SK-N-SH (cell line): ENCODE data around the gene CYLD. TPM values are rescaled to one million over a fixed set of nuclear protein-coding genes. Genes with fewer than 3 reads are reported as not detected.

Source experiments
- CTCF ChIA-PET: fragments of 300-600, 350-600 bp; formaldehyde crosslinking; extraction: SDS; loops from one replicate; lab custom pipeline; 2021; lab: Yijun Ruan, JAX
- POLR2A ChIA-PET: fragments of 350-600 bp; sonication (Branson Sonifier 250); formaldehyde crosslinking; extraction: SDS; loops from one replicate; lab custom pipeline; 2020; ENCODE audit warnings: antibody characterized with exemption, inconsistent platforms; lab: Yijun Ruan, JAX
- DNase-seq: peaks from one replicate; pipeline ENCODE4 v3.0.0; 2012
- H2AFZ ChIP-seq: fragments of 200-600 bp; sonication (generic); 2 replicates; pipeline ENCODE4 v1.8.1; 2016; ENCODE audit warnings: antibody characterized with exemption, mild to moderate bottlenecking, low read depth
- H3F3A ChIP-seq: fragments of 200-600 bp; sonication (generic); replicated peaks from 2 replicates; pipeline ENCODE3; 2016; ENCODE audit warnings: antibody characterized with exemption, mild to moderate bottlenecking; ENCODE audit not compliant: insufficient read depth
- H3K27ac ChIP-seq, 2 experiments: fragments of 200-500 bp in 1 of 2; fragments of 200-600 bp in 1 of 2; sonication (Bioruptor generic) in 1 of 2; sonication (generic), shearing (Covaris generic) in 1 of 2; 2 replicates each; pipeline versions ENCODE4 v1.5.1 to v1.6.1; 2014 to 2016; ENCODE audit warnings: low read depth in 2 of 2, inconsistent platforms in 1 of 2, low read length in 1 of 2, mild to moderate bottlenecking in 1 of 2, mixed read lengths in 1 of 2
- H3K27me3 ChIP-seq: fragments of 200-600 bp; sonication (generic), shearing (Covaris generic); 2 replicates; pipeline ENCODE4 v1.6.1; 2016; ENCODE audit warnings: mixed run types; ENCODE audit not compliant: insufficient read depth
- H3K36me3 ChIP-seq, 2 experiments: fragments of 200-500 bp in 1 of 2; fragments of 200-600 bp in 1 of 2; sonication (Bioruptor generic) in 1 of 2; sonication (generic) in 1 of 2; replicated peaks in 1 of 2; 2 replicates each; pipeline versions ENCODE3 to v1.5.1; 2014 to 2016; ENCODE audit warnings: low read length in 1 of 2, mild to moderate bottlenecking in 1 of 2; ENCODE audit not compliant: insufficient read depth in 2 of 2, control insufficient read depth in 1 of 2
- H3K4me1 ChIP-seq, 2 experiments: fragments of 200-500 bp in 1 of 2; fragments of 200-600 bp in 1 of 2; sonication (Bioruptor generic) in 1 of 2; sonication (generic), shearing (Covaris generic) in 1 of 2; 2 replicates each; pipeline versions ENCODE4 v1.5.1 to v1.6.1; 2014 to 2016; ENCODE audit warnings: low read depth in 1 of 2, low read length in 1 of 2, mixed run types in 1 of 2; ENCODE audit not compliant: insufficient read depth in 2 of 2, control insufficient read depth in 1 of 2
- H3K4me2 ChIP-seq: fragments of 200-600 bp; sonication (generic), shearing (Covaris generic); 2 replicates; pipeline ENCODE4 v1.6.1; 2017; ENCODE audit warnings: mixed run types
- H3K4me3 ChIP-seq, 2 experiments: fragments of 200-500 bp in 1 of 2; fragments of 200-600 bp in 1 of 2; sonication (Bioruptor generic) in 1 of 2; sonication (generic), shearing (Covaris generic) in 1 of 2; 2 replicates each; pipeline versions ENCODE4 v1.5.1 to v1.8.1; 2014 to 2016; ENCODE audit warnings: low read depth in 2 of 2, inconsistent platforms in 1 of 2, low read length in 1 of 2, mild to moderate bottlenecking in 1 of 2, mixed read lengths in 1 of 2, moderate library complexity in 1 of 2
- H3K79me2 ChIP-seq: fragments of 200-600 bp; sonication (generic); 2 replicates; pipeline ENCODE4 v1.8.1; 2017; ENCODE audit warnings: mild to moderate bottlenecking; ENCODE audit not compliant: insufficient read depth
- H3K9ac ChIP-seq: fragments of 200-600 bp; sonication (generic); 2 replicates; pipeline ENCODE4 v1.6.1; 2017; ENCODE audit warnings: mixed run types
- H3K9me2 ChIP-seq: fragments of 200-600 bp; sonication (generic); 2 replicates; pipeline ENCODE4 v1.6.1; 2017; ENCODE audit warnings: mixed run types
- H3K9me3 ChIP-seq: fragments of 200-600 bp; sonication (generic); 2 replicates; pipeline ENCODE4 v1.6.1; 2017; ENCODE audit warnings: mixed run types, mild to moderate bottlenecking, moderate library complexity
- H4K20me1 ChIP-seq: fragments of 200-600 bp; sonication (generic); 2 replicates; pipeline ENCODE4 v1.6.1; 2017; ENCODE audit warnings: mild to moderate bottlenecking, mixed run types; ENCODE audit not compliant: insufficient read depth
- JUND ChIP-seq: IDR thresholded peaks from 2 replicates; pipeline ENCODE4 v1.4.0; 2012
- MXI1 ChIP-seq: IDR thresholded peaks from 2 replicates; pipeline ENCODE4 v1.6.1; 2012; ENCODE audit warnings: mild to moderate bottlenecking, low read depth, low read length, improper control_type of control experiment
- NFIC ChIP-seq: IDR thresholded peaks from 2 replicates; pipeline ENCODE4 v1.4.0; 2012; ENCODE audit warnings: borderline replicate concordance
- POLR2AphosphoS5 ChIP-seq: IDR thresholded peaks from 2 replicates; pipeline ENCODE4 v1.6.1; 2012; ENCODE audit warnings: low read depth, low read length
- RFX5 ChIP-seq: IDR thresholded peaks from 2 replicates; pipeline ENCODE4 v1.6.1; 2012; ENCODE audit warnings: mild to moderate bottlenecking, improper control_type of control experiment, low read length
- YY1 ChIP-seq: IDR thresholded peaks from 2 replicates; pipeline ENCODE4 v1.4.0; 2012; ENCODE audit warnings: low read depth, mild to moderate bottlenecking
- WGBS: methylation state at CpG from one replicate; pipeline ENCODE4 v1.1.6; 2017; ENCODE audit warnings: low lambda C conversion rate; 5-methylcytosine and 5-hydroxymethylcytosine counted together
- polyA plus RNA-seq, 3 experiments: library from polyadenylated mRNA; depleted of rRNA; stranded (reverse); fragments of >200 nt; gene quantifications; 2 replicates each; pipeline ENCODE4 v1.2.3, GENCODE V29; 2012
- TF ChIP-seq, protein P1 (sequence below): IDR thresholded peaks from 2 replicates; pipeline ENCODE4; 2012
- TF ChIP-seq, protein P2 (sequence below): fragments of 200-600 bp; sonication (generic); IDR thresholded peaks from 2 replicates; pipeline ENCODE4 v1.6.1; 2017; ENCODE audit warnings: antibody characterized with exemption, mild to moderate bottlenecking, moderate library complexity
- TF ChIP-seq, protein P3 (sequence below): fragments of 150-350 bp; IDR thresholded peaks from 2 replicates; pipeline ENCODE4 v1.6.1; 2017; ENCODE audit warnings: antibody characterized with exemption, low read length, low read depth, borderline replicate concordance
- TF ChIP-seq, protein P4 (sequence below): fragments of 150-350 bp; IDR thresholded peaks from 2 replicates; pipeline ENCODE4 v1.6.1; 2016; ENCODE audit warnings: mild to moderate bottlenecking, low read depth, low read length

Gene CYLD
- polyA plus RNA-seq, 1 of the 3 experiments (the other 2 are of a cell fraction): 6.5 TPM

DNA sequence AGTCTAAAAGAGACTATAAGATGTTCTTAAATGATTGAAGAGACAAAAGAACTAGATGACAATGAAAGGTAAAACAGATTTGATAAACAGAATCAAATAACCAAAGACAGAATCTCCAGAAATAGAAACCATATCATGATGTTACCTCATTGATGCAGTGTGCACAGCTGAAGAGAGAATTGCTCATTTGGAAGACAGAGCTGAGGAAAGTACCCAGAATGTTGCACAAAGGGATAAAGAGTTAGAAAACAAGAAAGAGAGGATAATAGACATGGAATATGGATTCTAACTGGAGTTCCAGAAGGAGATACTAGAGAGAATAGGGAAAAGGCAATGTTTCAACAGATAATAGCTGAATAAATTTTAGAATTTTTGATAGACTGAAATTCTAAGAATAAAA, 47.9 kb downstream of the CYLD start:
- Histone ChIP-seq H3F3A (no peaks in the 10 kb centered on the region), H3K27ac (no peak overlapping the region), H3K9me3 (no peaks in the 10 kb centered on the region), H3K36me3 (peaks cover 39 to 70% of the 10 kb centered on the region in 2 experiments), H3K27me3 (no peaks in the 10 kb centered on the region), H3K4me2 (no peak overlapping the region), H2AFZ (no peak overlapping the region), H3K9ac (no peak overlapping the region), H3K9me2 (no peaks in the 10 kb centered on the region; the same call in 1 of the 2 replicates), H3K4me3 (no peak overlapping the region), H3K4me1 (no peaks in the 10 kb centered on the region), H3K79me2 (no peaks in the 10 kb centered on the region), H4K20me1 (no peaks in the 10 kb centered on the region)
- TF ChIP-seq MXI1 (no peak), POLR2AphosphoS5 (no peak)
- POLR2A ChIA-PET: no interaction called here
- CTCF ChIA-PET: interaction anchor here (6.8 kb wide), 1 partner anchor 16 kb away, joined by 46 read pairs; no protein-coding TSS in a partner anchor
- DNase-seq: no peak

DNA sequence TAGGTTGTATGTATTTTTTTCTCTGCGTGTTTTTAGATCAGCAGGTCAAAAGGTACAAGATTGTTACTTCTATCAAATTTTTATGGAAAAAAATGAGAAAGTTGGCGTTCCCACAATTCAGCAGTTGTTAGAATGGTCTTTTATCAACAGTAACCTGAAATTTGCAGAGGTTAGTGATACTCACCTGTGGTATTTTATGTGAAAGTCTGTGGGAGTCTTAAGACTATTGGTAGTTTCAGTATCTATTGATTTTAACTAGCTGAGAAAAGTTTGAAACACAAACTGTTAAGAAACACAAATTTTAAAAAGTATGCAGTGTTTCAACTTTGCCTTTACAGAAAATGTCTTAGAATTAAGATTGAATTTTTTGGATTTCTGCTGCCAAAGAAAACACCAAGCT, 49.6 kb downstream of the CYLD start:
- Histone ChIP-seq H3K36me3 (peaks cover 50 to 66% of the 10 kb centered on the region in 2 experiments), H3F3A (no peaks in the 10 kb centered on the region), H3K4me1 (no peaks in the 10 kb centered on the region), H3K4me3 (no peak overlapping the region), H4K20me1 (no peaks in the 10 kb centered on the region), H3K79me2 (no peaks in the 10 kb centered on the region), H3K27ac (no peak overlapping the region), H3K9me3 (no peaks in the 10 kb centered on the region), H3K27me3 (no peaks in the 10 kb centered on the region), H3K9ac (no peak overlapping the region), H3K4me2 (no peak overlapping the region), H2AFZ (no peak overlapping the region), H3K9me2 (no peaks in the 10 kb centered on the region; the same call in 1 of the 2 replicates)
- DNase-seq: no peak
- ChIA-PET POLR2A (no interaction called here), CTCF (interaction anchor here (1.1 to 6.8 kb wide), 2 partner anchors 14 to 67 kb away, joined by 3 to 46 read pairs; no protein-coding TSS in a partner anchor)
- WGBS: 90% methylated on average over 2 of the region's 2 CpGs
- TF ChIP-seq YY1: no peak
- no peak for TF ChIP-seq NFIC
- no peak for TF ChIP-seq RFX5
- no peak for TF ChIP-seq JUND
- TF ChIP-seq, all 33 proteins: peak for 0

DNA sequence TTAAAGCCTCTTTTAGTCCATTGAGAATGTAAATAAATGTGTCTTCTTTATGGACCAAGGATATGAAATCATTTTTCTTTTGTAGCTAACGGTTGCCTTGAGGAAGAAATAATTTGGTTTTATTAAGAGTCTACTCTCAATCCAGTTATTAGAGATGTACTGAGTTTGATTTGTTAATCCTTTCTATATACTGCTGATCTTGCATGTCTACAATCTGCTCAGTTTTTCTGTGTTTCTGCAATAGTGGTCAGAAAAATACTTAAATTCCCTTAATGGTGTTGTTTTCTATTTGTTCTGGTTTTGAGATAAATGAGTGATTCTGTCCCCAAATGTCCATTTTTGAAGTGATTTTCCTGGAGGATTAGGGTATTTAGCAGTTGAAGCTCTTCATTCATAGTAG, 54.9 kb downstream of the CYLD start:
- Histone ChIP-seq H2AFZ (no peak overlapping the region), H3K36me3 (peaks cover 28 to 45% of the 10 kb centered on the region in 2 experiments), H3K27ac (no peak overlapping the region), H3K4me3 (no peak overlapping the region), H3K9me3 (no peaks in the 10 kb centered on the region), H3K27me3 (no peaks in the 10 kb centered on the region), H4K20me1 (no peaks in the 10 kb centered on the region), H3K79me2 (no peaks in the 10 kb centered on the region), H3K9ac (no peak overlapping the region), H3K4me1 (peaks cover 0 to 2% of the 10 kb centered on the region in 2 experiments; a peak in 1 of 4 replicates), H3K9me2 (no peaks in the 10 kb centered on the region), H3F3A (no peaks in the 10 kb centered on the region), H3K4me2 (no peak overlapping the region)
- 94% methylated on average over 1 of the region's 1 CpG for WGBS
- TF ChIP-seq JUND: no peak
- ChIA-PET POLR2A (no interaction called here), CTCF (interaction anchor here (0.8 to 5.9 kb wide), 4 partner anchors 9 to 131 kb away, joined by 4 to 56 read pairs (median 6); no protein-coding TSS in a partner anchor)
- no peak for DNase-seq

DNA sequence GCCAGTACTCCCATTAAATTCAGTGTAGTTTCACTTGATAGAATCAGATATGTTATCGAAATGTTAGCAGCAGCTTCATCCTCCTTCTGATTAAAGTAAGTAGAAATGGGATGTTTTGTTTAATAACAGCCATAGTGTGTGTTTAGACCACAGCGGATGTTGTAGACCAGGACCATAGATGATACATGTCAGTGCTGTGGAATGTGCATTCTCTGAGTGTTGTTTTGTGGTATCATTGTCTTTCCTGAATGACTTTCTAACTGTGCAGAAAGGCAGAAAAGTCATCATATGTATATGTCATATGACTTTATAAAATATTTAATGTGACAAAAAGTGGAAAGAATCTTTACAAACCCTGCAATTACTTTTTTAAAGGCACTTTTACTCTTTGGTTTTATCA, 55.6 kb downstream of the CYLD start:
- CTCF ChIA-PET: interaction anchor here (0.8 to 5.9 kb wide), 4 partner anchors 8 to 132 kb away, joined by 4 to 56 read pairs (median 6); no protein-coding TSS in a partner anchor
- H3K36me3 ChIP-seq: peaks cover 23 to 42% of the 10 kb centered on the region in 2 experiments
- no peaks in the 10 kb centered on the region for H3F3A ChIP-seq
- no peak overlapping the region for H3K4me3 ChIP-seq
- H4K20me1 ChIP-seq: no peaks in the 10 kb centered on the region
- H3K9ac ChIP-seq: no peak overlapping the region
- DNase-seq: no peak
- POLR2A ChIA-PET: no interaction called here
- no peaks in the 10 kb centered on the region for H3K9me3 ChIP-seq
- H2AFZ ChIP-seq: no peak overlapping the region
- H3K27ac ChIP-seq: no peak overlapping the region
- no peaks in the 10 kb centered on the region for H3K9me2 ChIP-seq
- no peaks in the 10 kb centered on the region for H3K79me2 ChIP-seq
- peaks cover 0 to 2% of the 10 kb centered on the region in 2 experiments; a peak in 1 of 4 replicates for H3K4me1 ChIP-seq
- 90% methylated on average over 2 of the region's 2 CpGs for WGBS
- no peak overlapping the region for H3K4me2 ChIP-seq
- TF ChIP-seq NFIC: no peak
- TF ChIP-seq, protein P1, sequence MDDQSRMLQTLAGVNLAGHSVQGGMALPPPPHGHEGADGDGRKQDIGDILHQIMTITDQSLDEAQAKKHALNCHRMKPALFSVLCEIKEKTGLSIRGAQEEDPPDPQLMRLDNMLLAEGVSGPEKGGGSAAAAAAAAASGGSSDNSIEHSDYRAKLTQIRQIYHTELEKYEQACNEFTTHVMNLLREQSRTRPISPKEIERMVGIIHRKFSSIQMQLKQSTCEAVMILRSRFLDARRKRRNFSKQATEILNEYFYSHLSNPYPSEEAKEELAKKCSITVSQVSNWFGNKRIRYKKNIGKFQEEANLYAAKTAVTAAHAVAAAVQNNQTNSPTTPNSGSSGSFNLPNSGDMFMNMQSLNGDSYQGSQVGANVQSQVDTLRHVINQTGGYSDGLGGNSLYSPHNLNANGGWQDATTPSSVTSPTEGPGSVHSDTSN: no peak
- TF ChIP-seq, protein P2, sequence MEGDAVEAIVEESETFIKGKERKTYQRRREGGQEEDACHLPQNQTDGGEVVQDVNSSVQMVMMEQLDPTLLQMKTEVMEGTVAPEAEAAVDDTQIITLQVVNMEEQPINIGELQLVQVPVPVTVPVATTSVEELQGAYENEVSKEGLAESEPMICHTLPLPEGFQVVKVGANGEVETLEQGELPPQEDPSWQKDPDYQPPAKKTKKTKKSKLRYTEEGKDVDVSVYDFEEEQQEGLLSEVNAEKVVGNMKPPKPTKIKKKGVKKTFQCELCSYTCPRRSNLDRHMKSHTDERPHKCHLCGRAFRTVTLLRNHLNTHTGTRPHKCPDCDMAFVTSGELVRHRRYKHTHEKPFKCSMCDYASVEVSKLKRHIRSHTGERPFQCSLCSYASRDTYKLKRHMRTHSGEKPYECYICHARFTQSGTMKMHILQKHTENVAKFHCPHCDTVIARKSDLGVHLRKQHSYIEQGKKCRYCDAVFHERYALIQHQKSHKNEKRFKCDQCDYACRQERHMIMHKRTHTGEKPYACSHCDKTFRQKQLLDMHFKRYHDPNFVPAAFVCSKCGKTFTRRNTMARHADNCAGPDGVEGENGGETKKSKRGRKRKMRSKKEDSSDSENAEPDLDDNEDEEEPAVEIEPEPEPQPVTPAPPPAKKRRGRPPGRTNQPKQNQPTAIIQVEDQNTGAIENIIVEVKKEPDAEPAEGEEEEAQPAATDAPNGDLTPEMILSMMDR: no peak
- TF ChIP-seq, protein P3, sequence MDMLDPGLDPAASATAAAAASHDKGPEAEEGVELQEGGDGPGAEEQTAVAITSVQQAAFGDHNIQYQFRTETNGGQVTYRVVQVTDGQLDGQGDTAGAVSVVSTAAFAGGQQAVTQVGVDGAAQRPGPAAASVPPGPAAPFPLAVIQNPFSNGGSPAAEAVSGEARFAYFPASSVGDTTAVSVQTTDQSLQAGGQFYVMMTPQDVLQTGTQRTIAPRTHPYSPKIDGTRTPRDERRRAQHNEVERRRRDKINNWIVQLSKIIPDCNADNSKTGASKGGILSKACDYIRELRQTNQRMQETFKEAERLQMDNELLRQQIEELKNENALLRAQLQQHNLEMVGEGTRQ: no peak
- TF ChIP-seq, protein P4, sequence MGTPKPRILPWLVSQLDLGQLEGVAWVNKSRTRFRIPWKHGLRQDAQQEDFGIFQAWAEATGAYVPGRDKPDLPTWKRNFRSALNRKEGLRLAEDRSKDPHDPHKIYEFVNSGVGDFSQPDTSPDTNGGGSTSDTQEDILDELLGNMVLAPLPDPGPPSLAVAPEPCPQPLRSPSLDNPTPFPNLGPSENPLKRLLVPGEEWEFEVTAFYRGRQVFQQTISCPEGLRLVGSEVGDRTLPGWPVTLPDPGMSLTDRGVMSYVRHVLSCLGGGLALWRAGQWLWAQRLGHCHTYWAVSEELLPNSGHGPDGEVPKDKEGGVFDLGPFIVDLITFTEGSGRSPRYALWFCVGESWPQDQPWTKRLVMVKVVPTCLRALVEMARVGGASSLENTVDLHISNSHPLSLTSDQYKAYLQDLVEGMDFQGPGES: no peak
- TF ChIP-seq, all 33 proteins: peak for 0
- H3K27me3 ChIP-seq: no peaks in the 10 kb centered on the region
